Colonic mucosa (tissue), 4 donors: ENCODE data around the gene BAZ2B. TPM values are rescaled to one million over a fixed set of nuclear protein-coding genes. Genes with fewer than 3 reads are reported as not detected.
A peak's percentile ranks its signal among the peaks of the same experiment; 100 is the strongest.

Experiments
- DNase-seq: peaks from one replicate; pipeline ENCODE4 v3.0.0-alpha.2; 2020
- H3K27ac ChIP-seq: fragments of 200-600 bp; one replicate; pipeline ENCODE4 v1.8.0; 2021
- H3K27me3 ChIP-seq: fragments of 200-600 bp; one replicate; pipeline ENCODE4 v1.8.0; 2021
- H3K36me3 ChIP-seq: fragments of 200-600 bp; one replicate; pipeline ENCODE4 v1.8.0; 2021
- H3K4me1 ChIP-seq: fragments of 200-600 bp; one replicate; pipeline ENCODE4 v1.8.0; 2021; ENCODE audit warnings: mild to moderate bottlenecking
- H3K4me3 ChIP-seq: fragments of 200-600 bp; one replicate; pipeline ENCODE4 v1.8.0; 2021
- H3K9ac ChIP-seq, 2 donors: one replicate each; pipeline ENCODE4 v1.7.0; 2013; ENCODE audit warnings: control low read depth in 2 of 2, low read depth in 2 of 2, low read length in 2 of 2
- H3K9me3 ChIP-seq: fragments of 200-600 bp; one replicate; pipeline ENCODE4 v1.8.0; 2021
- intact Hi-C: fragments of 100-400 bp; cut with DNase I; formaldehyde crosslinking; loops from one replicate; pipeline ENCODE4 v1.14.1; 2022
- total RNA-seq, 2 donors: library from RNA; stranded (reverse); fragmentation: NEBNext Ultra II Directional in 1 of 2; extraction: Animal tissue kit (Norgen Biotek cat#: 25700) in 1 of 2; gene quantifications; one replicate each; pipeline ENCODE4 v1.2.1, GENCODE V29; 2021
- TF ChIP-seq, protein P1 (sequence below): fragments of 200-600 bp; IDR thresholded peaks from one replicate; pipeline ENCODE4 v1.8.0; 2022; ENCODE audit warnings: antibody characterized with exemption, mild to moderate bottlenecking
- donor health status: healthy.
- donor health status: DM: no; HTN: no; CAD: no.
- donor health status: DM: no; HTN: no; CAD: no.

Gene BAZ2B
- total RNA-seq, 2 donors from 2014 or later = 36.7 to 60.9 TPM

DNA sequence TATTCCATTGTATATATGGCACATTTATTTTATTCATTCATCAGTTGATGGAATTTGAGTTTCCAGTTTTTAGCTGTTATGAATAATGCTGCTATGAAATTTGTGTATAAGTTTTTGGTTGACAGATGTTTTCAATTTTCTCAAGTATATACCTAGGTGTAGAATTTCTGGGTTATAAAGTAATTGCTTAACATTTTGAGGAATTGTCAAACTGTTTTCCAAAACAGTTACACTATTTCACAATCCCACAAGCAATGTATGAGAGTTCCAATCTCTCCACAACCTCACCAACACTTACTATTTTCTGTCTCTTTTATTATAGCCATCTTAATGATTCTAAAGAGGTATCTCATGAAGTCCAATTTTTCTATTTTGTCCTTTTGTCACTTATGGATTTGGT lies 317.4 kb downstream of the BAZ2B start:
- H3K9ac ChIP-seq = no peak overlapping the region
- H3K36me3 ChIP-seq = no peaks in the 10 kb centered on the region
- H3K27ac ChIP-seq = no peak overlapping the region
- H3K27me3 ChIP-seq = no peaks in the 10 kb centered on the region
- intact Hi-C loops = no loop called here
- H3K4me3 ChIP-seq = no peak overlapping the region
- no peaks in the 10 kb centered on the region for H3K4me1 ChIP-seq
- DNase-seq = no peak
- no peaks in the 10 kb centered on the region for H3K9me3 ChIP-seq
- TF ChIP-seq, protein P1, sequence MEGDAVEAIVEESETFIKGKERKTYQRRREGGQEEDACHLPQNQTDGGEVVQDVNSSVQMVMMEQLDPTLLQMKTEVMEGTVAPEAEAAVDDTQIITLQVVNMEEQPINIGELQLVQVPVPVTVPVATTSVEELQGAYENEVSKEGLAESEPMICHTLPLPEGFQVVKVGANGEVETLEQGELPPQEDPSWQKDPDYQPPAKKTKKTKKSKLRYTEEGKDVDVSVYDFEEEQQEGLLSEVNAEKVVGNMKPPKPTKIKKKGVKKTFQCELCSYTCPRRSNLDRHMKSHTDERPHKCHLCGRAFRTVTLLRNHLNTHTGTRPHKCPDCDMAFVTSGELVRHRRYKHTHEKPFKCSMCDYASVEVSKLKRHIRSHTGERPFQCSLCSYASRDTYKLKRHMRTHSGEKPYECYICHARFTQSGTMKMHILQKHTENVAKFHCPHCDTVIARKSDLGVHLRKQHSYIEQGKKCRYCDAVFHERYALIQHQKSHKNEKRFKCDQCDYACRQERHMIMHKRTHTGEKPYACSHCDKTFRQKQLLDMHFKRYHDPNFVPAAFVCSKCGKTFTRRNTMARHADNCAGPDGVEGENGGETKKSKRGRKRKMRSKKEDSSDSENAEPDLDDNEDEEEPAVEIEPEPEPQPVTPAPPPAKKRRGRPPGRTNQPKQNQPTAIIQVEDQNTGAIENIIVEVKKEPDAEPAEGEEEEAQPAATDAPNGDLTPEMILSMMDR = no peak

DNA sequence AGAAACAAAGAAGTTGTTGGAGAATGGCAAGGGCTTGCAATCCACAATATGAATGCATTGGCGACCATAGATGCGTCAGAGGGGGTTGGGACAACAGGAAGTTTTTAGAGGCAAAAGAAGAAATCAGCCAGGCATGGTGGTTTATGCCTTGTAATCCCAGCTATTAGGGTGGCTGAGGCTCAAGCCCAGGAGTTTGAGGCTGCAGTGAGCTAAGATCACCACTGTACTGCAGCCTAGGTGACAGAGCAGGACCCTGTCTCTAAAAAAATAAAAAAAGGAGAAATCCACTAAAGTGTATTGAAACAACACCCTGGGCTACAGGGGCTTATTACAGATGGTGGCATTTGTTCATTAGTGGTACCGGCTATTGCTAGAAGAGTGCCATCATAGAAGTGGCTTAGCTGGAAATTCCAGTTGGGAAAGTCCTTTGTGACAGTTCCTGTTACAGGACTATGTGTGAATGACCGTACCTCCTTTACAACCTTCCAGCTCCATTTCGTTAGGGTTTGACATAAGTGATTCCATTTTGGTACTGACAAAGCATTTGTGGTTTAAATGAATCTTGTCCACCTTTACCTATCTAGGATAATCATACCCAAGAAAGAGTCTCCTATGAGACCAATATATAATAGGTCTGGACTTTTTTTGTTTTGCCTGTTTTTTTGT lies 319.2 kb downstream of the BAZ2B start:
- no peaks in the 10 kb centered on the region for H3K9me3 ChIP-seq
- TF ChIP-seq, protein P1 = no peak
- no peaks in the 10 kb centered on the region for H3K4me1 ChIP-seq
- intact Hi-C loops = no loop called here
- DNase-seq = no peak
- H3K4me3 ChIP-seq = no peak overlapping the region
- H3K27ac ChIP-seq = no peak overlapping the region
- no peaks in the 10 kb centered on the region for H3K36me3 ChIP-seq
- no peak overlapping the region for H3K9ac ChIP-seq
- H3K27me3 ChIP-seq = no peaks in the 10 kb centered on the region

DNA sequence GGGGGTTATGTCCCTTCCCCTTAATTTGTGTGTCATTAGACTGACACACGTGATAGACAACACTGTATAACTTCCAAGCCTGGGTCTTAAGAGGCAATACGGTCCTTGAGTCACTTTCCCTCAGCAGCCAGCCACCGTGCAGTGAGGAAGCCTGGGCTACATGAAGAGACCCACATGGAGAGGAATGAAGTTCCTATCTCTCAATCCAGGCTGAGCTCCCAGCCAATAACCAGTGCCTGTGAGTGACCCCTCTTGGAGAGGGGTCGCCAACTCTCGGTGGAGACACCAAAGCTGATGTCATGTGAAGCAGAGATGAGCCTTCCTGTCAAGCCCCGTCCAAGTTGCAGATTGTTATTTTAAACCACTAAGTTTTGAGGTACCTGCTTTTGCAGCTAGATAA lies 324.2 kb downstream of the BAZ2B start:
- intact Hi-C loops = no loop called here
- DNase-seq = no peak
- Histone ChIP-seq H3K36me3 (no peaks in the 10 kb centered on the region), H3K27me3 (no peaks in the 10 kb centered on the region), H3K4me3 (no peak overlapping the region), H3K9me3 (no peaks in the 10 kb centered on the region), H3K9ac (no peak overlapping the region), H3K4me1 (no peaks in the 10 kb centered on the region), H3K27ac (no peak overlapping the region)
- TF ChIP-seq, protein P1 = no peak

DNA sequence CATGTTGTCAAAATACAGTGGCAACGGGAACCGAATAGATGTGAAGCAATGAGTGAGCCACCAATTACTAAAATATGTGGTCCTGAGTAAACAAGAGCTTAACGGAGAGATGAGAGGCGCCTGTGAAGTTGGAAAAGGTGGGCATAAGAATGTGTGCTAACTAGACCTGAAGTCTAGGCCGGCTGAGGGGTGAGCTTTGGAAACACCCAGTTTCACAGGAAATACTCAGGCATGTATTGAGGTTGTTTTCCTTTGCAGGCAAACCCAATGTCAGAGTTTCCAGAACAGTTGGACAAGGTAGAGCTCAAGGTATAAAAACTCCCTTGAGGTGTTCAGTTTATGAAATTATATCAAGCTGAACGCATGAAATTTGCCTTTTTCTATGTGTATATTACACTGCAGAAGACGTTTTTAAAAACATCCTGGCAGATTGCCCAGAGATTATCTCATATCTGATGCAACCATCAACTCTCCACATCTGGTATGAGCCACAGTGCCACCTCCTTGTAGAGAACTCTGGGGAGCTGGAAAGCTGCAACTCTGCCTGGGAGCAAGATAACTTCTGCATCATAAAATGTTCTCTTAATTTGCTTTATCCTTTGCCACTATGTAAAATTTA lies 325.9 kb downstream of the BAZ2B start:
- H3K27me3 ChIP-seq = no peaks in the 10 kb centered on the region
- no peak overlapping the region for H3K4me3 ChIP-seq
- no peak overlapping the region for H3K9ac ChIP-seq
- no peak overlapping the region for H3K27ac ChIP-seq
- DNase-seq = peak; percentile 24
- H3K4me1 ChIP-seq = no peaks in the 10 kb centered on the region
- TF ChIP-seq, protein P1 = no peak
- H3K36me3 ChIP-seq = no peaks in the 10 kb centered on the region
- H3K9me3 ChIP-seq = no peaks in the 10 kb centered on the region
- intact Hi-C loops = no loop called here

DNA sequence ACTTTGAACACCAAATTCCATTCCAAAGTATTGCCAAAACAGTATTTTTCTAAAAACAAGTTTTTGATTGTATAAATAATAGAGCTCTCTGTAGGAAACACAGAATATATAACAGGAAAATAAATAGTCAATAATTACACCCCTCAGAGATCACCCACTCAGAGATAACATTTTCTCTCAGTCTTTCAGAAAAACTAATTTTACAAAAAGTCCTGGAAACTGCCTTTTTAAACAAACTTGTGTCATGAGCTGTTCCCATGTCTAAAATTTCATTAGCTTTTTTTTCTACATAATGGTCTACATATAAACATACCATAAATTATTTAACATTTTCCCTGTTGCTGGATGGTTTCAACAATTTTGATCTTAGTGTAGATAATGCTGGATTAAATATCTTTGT lies 328.6 kb downstream of the BAZ2B start:
- Histone ChIP-seq H3K27me3 (no peaks in the 10 kb centered on the region), H3K4me1 (no peaks in the 10 kb centered on the region), H3K9me3 (no peaks in the 10 kb centered on the region), H3K4me3 (no peak overlapping the region), H3K27ac (no peak overlapping the region), H3K9ac (no peak overlapping the region), H3K36me3 (no peaks in the 10 kb centered on the region)
- intact Hi-C loops = no loop called here
- DNase-seq = no peak
- TF ChIP-seq, protein P1 = no peak
